Prostate gland (tissue), 2 donors: ENCODE data around the gene CPOX. TPM values are rescaled to one million over a fixed set of nuclear protein-coding genes. Genes with fewer than 3 reads are reported as not detected.

ENCODE experiments used
- DNase-seq: peaks from one replicate; pipeline ENCODE4 v3.0.0-alpha.2; 2019; ENCODE audit warnings: low spot score
- H3K27ac ChIP-seq, 2 donors: fragments of 200-600 bp; sonication (generic); 2 replicates each; pipeline ENCODE4 v1.5.1; 2017 to 2019
- H3K27me3 ChIP-seq: fragments of 200-600 bp; sonication (generic); replicated peaks from 2 replicates; pipeline ENCODE4 v1.5.1; 2019; ENCODE audit not compliant: insufficient read depth
- H3K36me3 ChIP-seq, 2 donors: fragments of 200-600 bp; sonication (generic); 1 replicate in 1 of 2; 2 replicates in 1 of 2; pipeline versions ENCODE4 v1.5.1 to v1.8.1; 2017 to 2019
- H3K4me1 ChIP-seq: fragments of 200-600 bp; sonication (generic); replicated peaks from 2 replicates; pipeline ENCODE4 v1.5.1; 2019
- H3K4me3 ChIP-seq, 2 donors: fragments of 200-600 bp; sonication (generic); 2 replicates each; pipeline ENCODE4 v1.5.1; 2017 to 2019
- H3K9me3 ChIP-seq: fragments of 200-600 bp; sonication (generic); 2 replicates; pipeline ENCODE4 v1.5.1; 2017
- CTCF ChIP-seq, 4 experiments: fragments of 200-600 bp in 2 of 4; fragments of 450-650 bp in 2 of 4; sonication (generic) in 2 of 4; IDR thresholded peaks; 1 replicate in 3 of 4; 2 replicates in 1 of 4; pipeline ENCODE4 v1.5.1; 2016 to 2019; ENCODE audit warnings: antibody characterized with exemption in 4 of 4, mild to moderate bottlenecking in 2 of 4, moderate library complexity in 2 of 4
- POLR2A ChIP-seq: fragments of 450-650 bp; IDR thresholded peaks from one replicate; pipeline ENCODE4 v1.6.1; 2016; ENCODE audit warnings: antibody characterized with exemption, mild to moderate bottlenecking
- POLR2AphosphoS5 ChIP-seq: sonication (generic); formaldehyde crosslinking; IDR thresholded peaks from one replicate; pipeline ENCODE4 v1.6.1; 2017; ENCODE audit warnings: antibody characterized with exemption
- WGBS: methylation state at CpG from one replicate; pipeline ENCODE4 v1.1.5; 2018; 5-methylcytosine and 5-hydroxymethylcytosine counted together
- intact Hi-C: fragments of 100-400 bp; cut with DNase I; formaldehyde crosslinking; loops from one replicate; pipeline ENCODE4 v1.14.2; 2022
- total RNA-seq, 2 donors: library from RNA; depleted of rRNA; stranded (reverse); fragments of >200 nt; gene quantifications; one replicate each; pipeline ENCODE4 v1.1.0, GENCODE V29; 2016

CPOX gene
- total RNA-seq, 2 donors from 2014 or later = 25.3 to 25.6 TPM

- TF ChIP-seq CTCF (IDR thresholded peaks at IDR 0.05) (no peak), POLR2A (no peak), POLR2AphosphoS5 (no peak)
- Histone ChIP-seq H3K4me3 (no peak overlapping the region), H3K27me3 (no peaks in the 10 kb centered on the region), H3K36me3 (no peaks in the 10 kb centered on the region), H3K9me3 (no peaks in the 10 kb centered on the region), H3K27ac (no peak overlapping the region), H3K4me1 (no peaks in the 10 kb centered on the region)
- intact Hi-C loops = no loop called here
- WGBS = 86% methylated on average over 5 of the region's 5 CpGs
- DNase-seq = no peak
These were observed 19.2 kb upstream of the CPOX start for GRCh38 chr3:98612587-98612986.

DNA sequence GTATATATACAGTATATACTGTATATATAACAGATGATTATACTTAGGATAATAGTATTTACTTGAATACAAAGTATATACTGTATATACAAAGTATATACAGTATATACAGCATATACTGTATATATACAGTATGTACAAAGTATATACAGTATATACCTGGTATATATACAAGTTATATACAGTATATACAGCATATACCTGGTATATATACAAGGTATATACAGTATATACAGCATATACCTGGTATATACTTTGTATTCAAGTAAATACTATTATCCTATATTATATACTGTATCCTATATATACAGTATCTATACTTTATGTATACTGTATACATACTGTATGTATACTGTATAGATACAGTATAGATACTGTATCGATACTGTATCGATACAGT, 14.6 kb upstream of the CPOX start:
- TF ChIP-seq POLR2A = no peak
- TF ChIP-seq CTCF (IDR thresholded peaks at IDR 0.05) = no peak
- no peak for DNase-seq
- intact Hi-C loops = no loop called here
- no peaks in the 10 kb centered on the region for H3K36me3 ChIP-seq
- no peaks in the 10 kb centered on the region for H3K4me1 ChIP-seq
- H3K4me3 ChIP-seq = no peak overlapping the region
- 86% methylated on average over 2 of the region's 2 CpGs for WGBS
- no peak overlapping the region for H3K27ac ChIP-seq
- no peaks in the 10 kb centered on the region for H3K9me3 ChIP-seq
- no peaks in the 10 kb centered on the region for H3K27me3 ChIP-seq

- H3K4me1 ChIP-seq = no peaks in the 10 kb centered on the region
- TF ChIP-seq POLR2AphosphoS5 = no peak
- no peak for TF ChIP-seq POLR2A
- no peak for TF ChIP-seq CTCF (IDR thresholded peaks at IDR 0.05)
- no peak overlapping the region for H3K27ac ChIP-seq
- H3K9me3 ChIP-seq = no peaks in the 10 kb centered on the region
- H3K27me3 ChIP-seq = no peaks in the 10 kb centered on the region
- intact Hi-C loops = loop anchor here (5.0 kb wide), 2 partner anchors 209 to 394 kb away; no protein-coding TSS in a partner anchor
- H3K4me3 ChIP-seq = no peak overlapping the region
- DNase-seq = no peak
- no peaks in the 10 kb centered on the region for H3K36me3 ChIP-seq
These were observed 10.2 kb upstream of the CPOX start for GRCh38 chr3:98603580-98603979.

DNA sequence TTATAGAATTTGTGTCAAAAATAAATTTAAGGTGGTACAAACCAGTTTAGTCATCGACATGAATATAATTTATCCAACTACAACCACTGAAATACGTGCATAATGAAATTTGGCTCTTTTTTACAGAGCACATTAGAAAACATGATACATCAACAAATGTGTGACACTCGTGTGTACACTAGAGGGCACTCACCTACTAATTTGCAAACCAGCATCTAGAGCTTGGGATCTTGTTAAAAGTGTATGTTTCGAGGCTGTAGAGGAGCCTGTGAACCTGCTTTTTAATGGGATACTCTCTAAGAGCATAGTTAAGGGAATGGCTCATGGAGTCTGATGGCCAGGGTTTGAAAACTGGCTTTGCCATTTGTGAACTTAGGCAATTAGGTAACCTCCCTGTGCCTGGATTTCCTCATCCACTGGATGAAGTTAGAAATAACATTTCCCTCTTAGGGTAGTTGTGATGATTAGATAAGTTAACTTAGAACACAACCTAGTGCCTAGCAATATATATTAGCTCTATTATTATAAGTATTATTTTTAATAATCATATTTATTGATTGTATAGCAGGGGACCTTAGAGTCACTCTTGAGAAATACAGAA, 8.8 kb upstream of the CPOX start:
- H3K4me1 ChIP-seq = no peaks in the 10 kb centered on the region
- no peak overlapping the region for H3K4me3 ChIP-seq
- H3K36me3 ChIP-seq = no peaks in the 10 kb centered on the region
- peak; percentile 51 to 73 (median 68) for TF ChIP-seq CTCF (IDR thresholded peaks at IDR 0.05)
- TF ChIP-seq POLR2AphosphoS5 = peak; percentile 11
- TF ChIP-seq POLR2A = no peak
- H3K9me3 ChIP-seq = no peaks in the 10 kb centered on the region
- WGBS = 5% methylated on average over 4 of the region's 4 CpGs
- H3K27me3 ChIP-seq = no peaks in the 10 kb centered on the region
- intact Hi-C loops = loop anchor here (5.0 kb wide), 2 partner anchors 210 to 395 kb away; no protein-coding TSS in a partner anchor
- peak; percentile 35 for DNase-seq
- H3K27ac ChIP-seq = no peak overlapping the region

DNA sequence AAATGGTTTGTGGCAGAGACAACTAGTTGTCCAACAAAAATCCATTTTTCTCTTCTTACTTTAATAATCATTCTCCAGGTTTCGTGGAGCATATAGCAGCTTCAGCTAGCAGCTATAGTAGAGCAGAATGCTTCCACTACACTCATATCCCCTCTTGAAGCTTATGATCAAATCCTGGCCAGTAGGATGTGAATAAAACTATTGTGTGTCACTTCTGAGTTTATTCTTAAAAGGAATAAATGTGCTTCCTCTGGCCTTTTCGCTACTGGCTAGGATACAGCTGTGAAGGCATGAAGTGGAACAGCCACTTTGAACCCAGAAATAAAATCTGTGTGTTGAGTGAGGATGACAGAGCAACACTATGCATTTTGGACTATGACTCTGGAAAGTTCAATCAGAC, 7.8 kb upstream of the CPOX start:
- Histone ChIP-seq H3K27me3 (no peaks in the 10 kb centered on the region), H3K4me1 (no peaks in the 10 kb centered on the region), H3K4me3 (no peak overlapping the region), H3K9me3 (no peaks in the 10 kb centered on the region), H3K27ac (no peak overlapping the region), H3K36me3 (no peaks in the 10 kb centered on the region)
- intact Hi-C loops = loop anchor here (5.0 kb wide), 2 partner anchors 211 to 396 kb away; no protein-coding TSS in a partner anchor
- no peak for TF ChIP-seq POLR2AphosphoS5
- TF ChIP-seq POLR2A = no peak
- TF ChIP-seq CTCF (IDR thresholded peaks at IDR 0.05) = no peak
- WGBS = 81% methylated on average over 2 of the region's 2 CpGs
- no peak for DNase-seq
